GM12873 (cell line): ENCODE data around the gene KCNG2.

ENCODE experiments used
- TF ChIP-seq, protein P1 (sequence below): IDR thresholded peaks from 2 replicates; pipeline ENCODE4 v1.5.1; 2012; ENCODE audit warnings: low read depth, mild to moderate bottlenecking, moderate library complexity, low read length, control low read depth; ENCODE audit not compliant: insufficient read depth; ENCODE audit errors: missing control alignments

The KCNG2 gene

DNA sequence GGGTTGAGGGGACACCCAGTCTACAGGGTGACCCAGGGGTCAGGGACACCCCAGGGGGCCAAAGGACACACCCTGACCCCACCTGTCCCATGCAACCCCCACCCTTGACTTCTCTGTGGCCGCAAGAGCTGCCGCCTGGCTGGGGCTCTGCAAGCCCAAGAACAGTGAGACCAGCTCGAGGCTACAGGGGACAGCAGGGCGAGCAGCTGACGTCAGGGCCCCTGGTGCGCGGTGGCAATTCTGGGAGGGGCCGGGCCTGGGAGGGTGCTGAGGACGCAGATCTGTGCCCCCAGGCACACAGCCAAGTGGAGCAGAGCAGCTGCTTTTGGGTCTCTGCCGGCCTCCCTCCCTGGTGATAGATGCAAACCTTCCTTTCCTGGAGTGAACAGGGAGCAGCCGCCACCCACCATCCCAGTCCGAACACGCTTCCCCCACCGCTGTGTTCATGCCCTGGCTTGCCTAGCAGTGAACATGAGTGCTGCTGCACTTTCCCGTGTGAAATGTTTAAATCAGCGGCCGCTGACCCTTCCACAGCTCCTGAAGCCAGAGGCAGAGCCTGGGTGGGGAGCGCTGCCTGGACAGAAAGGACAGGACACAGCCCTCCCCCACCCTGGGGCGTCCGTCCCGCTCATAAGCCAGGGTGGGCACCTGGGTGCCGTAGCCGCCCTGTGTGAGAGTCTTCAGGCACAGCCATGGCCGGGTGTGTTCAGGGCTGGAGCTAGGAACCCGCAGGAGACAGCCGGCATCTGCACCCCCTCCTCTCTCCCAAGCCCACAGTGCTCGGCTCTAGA, 106.8 kb downstream of the KCNG2 start:
- TF ChIP-seq, protein P1, sequence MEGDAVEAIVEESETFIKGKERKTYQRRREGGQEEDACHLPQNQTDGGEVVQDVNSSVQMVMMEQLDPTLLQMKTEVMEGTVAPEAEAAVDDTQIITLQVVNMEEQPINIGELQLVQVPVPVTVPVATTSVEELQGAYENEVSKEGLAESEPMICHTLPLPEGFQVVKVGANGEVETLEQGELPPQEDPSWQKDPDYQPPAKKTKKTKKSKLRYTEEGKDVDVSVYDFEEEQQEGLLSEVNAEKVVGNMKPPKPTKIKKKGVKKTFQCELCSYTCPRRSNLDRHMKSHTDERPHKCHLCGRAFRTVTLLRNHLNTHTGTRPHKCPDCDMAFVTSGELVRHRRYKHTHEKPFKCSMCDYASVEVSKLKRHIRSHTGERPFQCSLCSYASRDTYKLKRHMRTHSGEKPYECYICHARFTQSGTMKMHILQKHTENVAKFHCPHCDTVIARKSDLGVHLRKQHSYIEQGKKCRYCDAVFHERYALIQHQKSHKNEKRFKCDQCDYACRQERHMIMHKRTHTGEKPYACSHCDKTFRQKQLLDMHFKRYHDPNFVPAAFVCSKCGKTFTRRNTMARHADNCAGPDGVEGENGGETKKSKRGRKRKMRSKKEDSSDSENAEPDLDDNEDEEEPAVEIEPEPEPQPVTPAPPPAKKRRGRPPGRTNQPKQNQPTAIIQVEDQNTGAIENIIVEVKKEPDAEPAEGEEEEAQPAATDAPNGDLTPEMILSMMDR = no peak

DNA sequence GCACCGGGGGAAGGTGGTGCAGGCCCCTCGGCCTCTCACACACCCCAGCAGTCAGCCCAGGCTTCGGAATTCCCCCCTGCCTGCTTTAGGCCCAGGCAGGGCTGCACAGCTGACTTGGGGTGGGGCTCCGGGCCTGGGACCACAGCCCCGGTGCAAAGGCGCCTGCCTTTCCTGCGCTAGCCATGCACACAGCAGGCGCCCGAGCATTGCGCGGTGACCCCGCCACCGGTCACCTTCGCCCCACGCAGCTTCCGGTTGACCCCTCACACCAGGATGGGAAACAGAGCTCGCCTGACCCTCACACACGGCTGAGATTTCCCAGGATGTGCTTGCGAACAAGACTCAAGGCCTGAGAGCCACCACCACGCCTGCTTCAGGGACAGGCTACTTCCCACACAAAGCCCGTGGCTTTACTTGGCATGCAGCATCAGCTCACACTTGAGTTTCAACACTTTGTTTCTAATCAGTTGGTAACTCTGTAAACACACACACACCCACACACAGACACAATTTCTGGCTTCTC, 107.7 kb downstream of the KCNG2 start:
- TF ChIP-seq, protein P1 = no peak

DNA sequence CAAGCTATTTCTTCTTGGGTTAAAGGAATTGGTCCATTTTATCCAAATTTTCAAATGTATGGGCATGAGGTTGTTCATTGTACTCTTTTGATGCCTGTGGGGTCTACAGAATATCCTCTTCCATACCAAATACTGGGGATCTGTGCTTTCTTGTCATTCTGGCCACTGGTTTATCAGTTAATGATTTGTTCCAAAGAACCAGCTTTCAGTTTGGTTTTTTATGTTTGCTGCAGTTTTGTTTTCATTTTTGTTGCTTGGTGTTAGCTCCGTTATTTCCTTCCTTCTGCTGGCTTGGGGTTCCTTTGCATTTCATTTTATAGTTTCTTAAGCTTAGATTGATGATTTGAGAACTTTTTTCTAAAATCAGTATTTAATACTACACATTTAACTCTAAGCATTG, 108.3 kb downstream of the KCNG2 start:
- TF ChIP-seq, protein P1 = no peak

DNA sequence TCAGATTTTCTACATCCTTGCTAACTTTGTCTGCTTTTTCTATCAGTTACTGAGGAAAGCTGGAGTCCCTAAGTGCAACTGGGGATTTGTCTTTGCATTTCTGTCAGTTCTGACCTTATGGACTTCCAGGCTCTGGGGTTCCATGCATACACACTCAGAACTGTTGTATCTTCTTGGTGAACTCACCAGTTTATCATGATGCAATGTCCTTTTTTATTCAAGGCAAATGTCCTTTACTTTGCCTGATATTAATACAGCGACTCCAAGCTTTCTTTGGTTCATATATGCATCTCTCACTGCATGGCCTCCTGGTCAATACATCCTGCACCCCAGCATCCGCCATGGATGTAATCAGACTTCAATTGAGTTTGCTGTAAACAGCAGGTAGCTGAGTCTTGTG, 109.0 kb downstream of the KCNG2 start:
- TF ChIP-seq, protein P1 = no peak

DNA sequence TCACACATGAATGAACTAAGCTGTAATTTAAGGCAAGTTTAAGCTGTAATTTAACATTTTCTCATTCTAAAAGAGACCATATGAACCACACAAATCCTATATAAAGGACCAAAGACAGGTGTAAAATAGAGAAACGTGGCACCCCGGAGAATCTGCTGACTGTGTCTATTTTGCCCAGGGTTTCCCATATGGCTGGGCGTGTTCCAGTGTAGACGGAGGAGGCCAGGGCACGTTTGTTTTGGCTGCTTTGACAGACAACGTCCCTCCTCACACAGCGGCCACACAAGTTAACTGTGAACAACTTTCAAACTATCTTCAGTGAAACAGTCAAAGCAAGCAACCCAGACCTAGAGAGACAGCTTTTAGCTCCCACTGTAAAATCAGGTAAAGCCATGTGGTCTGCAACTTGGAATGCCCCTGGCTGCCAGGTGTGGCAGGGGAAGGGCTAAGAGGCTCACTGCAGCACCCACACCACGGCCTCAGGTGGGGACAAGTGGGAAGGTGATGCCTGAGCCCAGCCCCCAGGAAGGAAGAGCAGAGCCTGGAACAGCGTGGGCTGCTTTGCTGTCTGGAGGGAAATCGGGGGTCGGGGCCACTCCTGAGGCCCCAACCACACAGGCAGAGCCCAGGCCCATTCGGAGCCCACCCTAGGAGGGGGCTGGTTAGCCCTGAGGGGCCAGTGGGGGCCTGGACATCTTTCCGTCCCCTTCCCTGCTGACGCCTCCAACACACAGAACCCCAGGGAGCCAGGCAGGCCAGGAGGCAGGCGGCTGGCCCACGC, 113.0 kb downstream of the KCNG2 start:
- TF ChIP-seq, protein P1 = no peak

DNA sequence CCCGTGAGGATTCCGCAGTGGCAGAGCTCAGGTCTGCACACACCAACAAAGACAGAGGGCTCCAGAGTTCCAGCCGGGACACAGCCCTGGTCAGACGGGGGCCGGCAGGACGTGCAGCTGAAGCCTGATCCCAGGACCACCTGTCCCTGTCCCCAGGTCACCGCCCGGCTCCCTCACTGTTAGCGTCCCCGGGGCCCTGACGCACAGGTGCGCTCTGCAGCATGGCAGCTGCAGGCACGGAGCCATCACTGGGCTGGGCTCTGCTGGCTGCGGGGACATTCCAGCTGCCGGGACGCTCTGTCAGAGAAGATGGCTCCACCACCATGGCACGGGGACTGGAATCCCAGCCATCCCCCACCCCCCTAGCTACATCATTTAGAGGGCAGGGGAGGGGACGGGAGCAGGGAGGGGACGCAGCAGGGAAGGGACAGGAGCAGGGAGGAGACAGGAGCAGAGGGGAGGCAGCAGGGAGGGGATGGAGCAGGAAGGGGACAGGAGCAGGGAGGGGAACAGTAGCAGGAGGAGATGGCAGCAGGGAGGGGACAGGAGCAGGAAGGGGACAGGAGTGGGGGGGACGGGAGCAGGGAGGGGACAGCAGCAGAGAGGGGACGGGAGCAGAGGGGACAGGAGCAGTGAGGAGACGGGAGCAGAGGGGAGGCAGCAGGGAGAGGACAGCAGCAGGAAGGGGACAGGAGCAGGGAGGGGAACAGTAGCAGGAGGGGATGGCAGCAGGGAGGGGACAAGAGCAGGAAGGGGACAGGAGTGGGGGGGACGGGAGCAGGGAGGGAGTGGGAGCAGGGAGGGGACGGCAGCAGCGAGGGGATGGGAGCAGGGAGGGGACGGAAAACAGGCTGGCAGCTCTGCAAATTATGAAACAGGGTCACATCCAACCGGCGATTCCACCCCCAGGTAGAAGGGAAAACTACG, 113.9 kb downstream of the KCNG2 start:
- TF ChIP-seq, protein P1 = no peak
